Osteocyte (in vitro differentiated cells): ENCODE results near the gene TUSC1. TPM values are rescaled to one million over a fixed set of nuclear protein-coding genes. Genes with fewer than 3 reads are reported as not detected.
"Not testable (repeated sequence)": the region's sequence is repeated elsewhere in the genome, so short reads cannot be mapped to it uniquely, and the experiment has no call there.

ENCODE experiments used
- DNase-seq: peaks from one replicate; pipeline ENCODE4 v3.0.0; 2021; ENCODE audit warnings: mixed read lengths; ENCODE audit not compliant: unreplicated experiment; ENCODE audit errors: extremely low spot score
- H3K27ac Mint-ChIP-seq: one replicate; pipeline ENCODE4 v1.8.0; 2021; ENCODE audit warnings: mild to moderate bottlenecking, mixed read lengths; ENCODE audit not compliant: unreplicated experiment
- H3K27me3 Mint-ChIP-seq: one replicate; pipeline ENCODE4 v1.8.0; 2021; ENCODE audit warnings: mixed read lengths; ENCODE audit not compliant: unreplicated experiment
- H3K36me3 Mint-ChIP-seq: one replicate; pipeline ENCODE4 v1.8.0; 2021; ENCODE audit warnings: mixed read lengths; ENCODE audit not compliant: unreplicated experiment
- H3K4me1 Mint-ChIP-seq: one replicate; pipeline ENCODE4 v1.8.0; 2021; ENCODE audit warnings: mixed read lengths; ENCODE audit not compliant: unreplicated experiment
- H3K4me3 Mint-ChIP-seq: one replicate; pipeline ENCODE4 v1.8.0; 2021; ENCODE audit warnings: mild to moderate bottlenecking, moderate library complexity, mixed read lengths; ENCODE audit not compliant: unreplicated experiment
- H3K9me3 Mint-ChIP-seq: one replicate; pipeline ENCODE4 v1.8.0; 2021; ENCODE audit warnings: mixed read lengths; ENCODE audit not compliant: unreplicated experiment
- CTCF ChIP-seq: fragments of 200-600 bp; sonication (generic); IDR thresholded peaks from 2 replicates; pipeline ENCODE4 v1.5.0; 2021; ENCODE audit warnings: antibody characterized with exemption, mild to moderate bottlenecking, moderate library complexity
- total RNA-seq: library from RNA; stranded (reverse); gene quantifications from 2 replicates; pipeline ENCODE4 v1.2.1, GENCODE V29; 2021

Gene TUSC1
- total RNA-seq, 1 donor from 2014 or later, result not detected

GRCh38 chr9:25684321-25684720 lies 6.1 kb upstream of the TUSC1 start:
- H3K4me3 Mint-ChIP-seq, result no peak overlapping the region
- no peak for TF ChIP-seq CTCF
- no peak overlapping the region for H3K27ac Mint-ChIP-seq
- H3K9me3 Mint-ChIP-seq, result peaks cover 4% of the 10 kb centered on the region
- peaks cover 5% of the 10 kb centered on the region for H3K4me1 Mint-ChIP-seq
- H3K27me3 Mint-ChIP-seq, result no peaks in the 10 kb centered on the region
- no peaks in the 10 kb centered on the region for H3K36me3 Mint-ChIP-seq
- no peak for DNase-seq

DNA sequence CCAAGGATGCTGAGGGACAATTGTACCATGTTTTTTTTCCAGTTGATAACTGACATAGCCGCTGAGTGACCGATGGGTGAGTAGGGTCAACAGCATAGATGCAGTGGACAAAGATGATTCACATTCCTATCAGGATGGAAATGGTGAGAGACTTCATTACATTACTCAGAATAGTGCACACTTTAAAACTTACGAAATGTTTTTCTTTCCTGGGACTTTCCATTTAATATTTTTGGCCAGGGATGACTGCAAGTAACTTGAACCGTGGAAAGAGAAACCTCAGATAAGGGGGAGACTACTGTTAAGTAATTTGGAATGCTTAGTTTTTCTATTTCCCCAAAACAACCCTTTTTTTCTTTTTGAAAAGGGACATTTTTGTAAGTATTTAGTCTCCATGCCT lies 3.0 kb upstream of the TUSC1 start:
- Mint-ChIP-seq H3K27ac (no peak overlapping the region), H3K36me3 (no peaks in the 10 kb centered on the region), H3K4me3 (no peak overlapping the region), H3K9me3 (peaks cover 4% of the 10 kb centered on the region), H3K27me3 (no peaks in the 10 kb centered on the region), H3K4me1 (peaks cover 5% of the 10 kb centered on the region)
- no peak for DNase-seq
- TF ChIP-seq CTCF, result no peak

GRCh38 chr9:25678846-25679360 lies 659 bp upstream of the TUSC1 start:
- H3K36me3 Mint-ChIP-seq, result no peaks in the 10 kb centered on the region
- no peak overlapping the region for H3K27ac Mint-ChIP-seq
- H3K27me3 Mint-ChIP-seq, result no peaks in the 10 kb centered on the region
- TF ChIP-seq CTCF, result no peak
- H3K4me1 Mint-ChIP-seq, result peaks cover 5% of the 10 kb centered on the region
- no peak for DNase-seq
- H3K4me3 Mint-ChIP-seq, result no peak overlapping the region
- H3K9me3 Mint-ChIP-seq, result peaks cover 1% of the 10 kb centered on the region

DNA sequence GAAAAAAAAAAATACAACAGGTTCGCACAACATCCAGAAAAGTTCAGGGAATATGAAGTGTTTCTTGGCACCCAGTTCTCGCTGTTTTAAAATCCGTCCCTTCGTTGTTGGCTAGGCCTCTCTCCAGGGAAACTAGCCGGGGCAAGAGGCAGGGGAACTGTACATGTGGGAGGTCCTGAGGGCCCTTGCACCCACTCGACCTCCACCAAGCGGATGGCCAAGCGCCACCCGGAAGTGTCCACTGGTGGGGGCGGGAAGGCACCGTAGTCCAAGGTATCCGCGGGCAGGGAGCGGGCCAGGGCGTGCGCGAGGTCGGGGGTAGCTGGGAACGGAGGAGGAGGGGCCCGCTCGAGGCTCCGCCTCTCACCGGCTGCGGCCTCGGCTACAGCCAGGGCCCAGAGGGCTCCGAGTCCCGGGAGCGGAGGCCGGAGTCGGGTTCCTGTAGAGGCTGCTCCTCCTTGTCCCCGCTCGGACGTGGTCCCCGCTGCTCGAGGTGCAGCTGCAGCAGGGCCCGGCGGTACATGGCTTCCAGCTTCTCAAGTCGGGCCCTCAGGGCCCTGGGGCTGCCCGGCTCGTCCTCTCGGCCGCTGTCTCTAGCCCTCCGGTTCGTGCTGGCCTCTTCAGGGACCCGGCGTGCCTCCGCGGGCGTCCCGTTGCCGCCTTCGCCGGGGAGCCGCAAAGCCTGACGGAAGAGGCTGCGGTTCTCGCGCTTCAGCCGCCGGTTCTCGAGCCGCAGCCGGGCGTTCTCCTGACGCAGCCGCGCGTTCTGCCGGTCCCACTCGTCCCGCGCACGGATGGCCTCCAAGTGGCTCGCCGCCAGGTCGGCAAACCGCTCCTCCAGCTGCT lies 720 bp downstream of the TUSC1 start:
- H3K9me3 Mint-ChIP-seq, result no peaks in the 10 kb centered on the region
- no peak overlapping the region for H3K27ac Mint-ChIP-seq
- H3K4me1 Mint-ChIP-seq, result peaks cover 5% of the 10 kb centered on the region
- DNase-seq, result no peak
- H3K36me3 Mint-ChIP-seq, result no peaks in the 10 kb centered on the region
- TF ChIP-seq CTCF, result no peak
- H3K4me3 Mint-ChIP-seq, result no peak overlapping the region
- H3K27me3 Mint-ChIP-seq, result no peaks in the 10 kb centered on the region

DNA sequence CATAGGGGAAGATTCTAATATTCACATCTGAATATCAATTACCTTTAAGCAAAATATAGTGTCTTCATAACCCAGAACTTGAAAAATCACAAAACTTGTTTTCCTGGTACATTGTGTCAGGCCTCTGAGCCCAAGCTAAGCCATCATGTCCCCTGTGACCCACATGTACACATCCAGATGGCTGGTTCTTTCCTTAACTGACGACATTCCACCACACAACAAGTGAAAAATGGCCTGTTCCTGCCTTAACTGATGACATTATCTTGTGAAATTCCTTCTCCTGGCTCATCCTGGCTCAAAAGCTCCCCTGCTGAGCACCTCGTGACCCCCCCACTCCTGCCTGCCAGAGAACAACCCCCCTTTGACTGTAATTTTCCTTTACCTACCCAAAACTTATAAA lies 2.4 kb downstream of the TUSC1 start:
- H3K4me1 Mint-ChIP-seq, H3K4me3 Mint-ChIP-seq, H3K27ac Mint-ChIP-seq, H3K36me3 Mint-ChIP-seq, H3K9me3 Mint-ChIP-seq, DNase-seq, H3K27me3 Mint-ChIP-seq: not testable (repeated sequence)
